GM12878 (cell line): ENCODE measurements around the gene KIF21A. TPM values are rescaled to one million over a fixed set of nuclear protein-coding genes. Genes with fewer than 3 reads are reported as not detected.

ENCODE experiments used
- ATAC-seq: fragments of 200-7000 bp; cut with Tn5 transposase; 3 replicates; pipeline ENCODE4 v1.9.1; 2020; ENCODE audit warnings: mild to moderate bottlenecking, moderate library complexity
- BruUV-seq: library from RNA; stranded (reverse); fragments of 400-500 nt; replicated peaks from 2 replicates; lab custom pipeline; 2021; lab: Mats Ljungman, UMichigan
- CTCF ChIA-PET: fragments of 300-600 bp; sonication (Branson Sonifier 250); formaldehyde crosslinking; extraction: SDS; loops from one replicate; lab custom pipeline; 2021; ENCODE audit warnings: inconsistent platforms; lab: Yijun Ruan, JAX
- POLR2A ChIA-PET: fragments of 350-600 bp; formaldehyde crosslinking; extraction: SDS; loops from one replicate; lab custom pipeline; 2021; ENCODE audit warnings: inconsistent platforms; lab: Charles Lee
- RAD21 ChIA-PET: fragments of 300-600 bp; sonication (Branson Sonifier 250); formaldehyde crosslinking; loops from one replicate; lab custom pipeline; 2023; ENCODE audit warnings: antibody characterized with exemption; ENCODE audit not compliant: unreplicated experiment; lab: Charles Lee
- SMC1A ChIA-PET: fragments of 300-600 bp; sonication (Branson Sonifier 250); formaldehyde crosslinking; loops from one replicate; lab custom pipeline; 2023; ENCODE audit not compliant: unreplicated experiment, uncharacterized antibody; lab: Charles Lee
- DNase-seq: peaks from one replicate; pipeline ENCODE4 v3.0.0-alpha.2; 2011; ENCODE audit warnings: low read depth, low spot score
- FAIRE-seq: peaks from 3 replicates; lab custom pipeline; 2011; peaks lifted over from hg19 to GRCh38; lab: Jason Lieb, UNC
- H2AFZ ChIP-seq: 2 replicates; pipeline ENCODE4 v1.6.0; 2011; ENCODE audit warnings: low read depth, low read length, control low read depth; ENCODE audit not compliant: control insufficient read depth
- H3K27ac ChIP-seq: 2 replicates; pipeline ENCODE4 v1.5.1; 2011; ENCODE audit warnings: control low read depth; ENCODE audit not compliant: control insufficient read depth, insufficient read depth
- H3K27me3 ChIP-seq, 2 experiments: replicated peaks in 1 of 2; 2 replicates each; pipeline versions ENCODE4 v1.6.0 to v1.6.1; 2011; ENCODE audit warnings: low read length in 1 of 2; ENCODE audit not compliant: control insufficient read depth in 2 of 2, insufficient read depth in 2 of 2
- H3K36me3 ChIP-seq, 2 experiments: 2 replicates each; pipeline ENCODE4 v1.5.1; 2011; ENCODE audit warnings: low read length in 1 of 2; ENCODE audit not compliant: control insufficient read depth in 2 of 2, insufficient read depth in 2 of 2
- H3K4me1 ChIP-seq: 2 replicates; pipeline ENCODE4 v1.6.1; 2011; ENCODE audit warnings: mild to moderate bottlenecking, low read length, moderate library complexity, mixed read lengths; ENCODE audit not compliant: control insufficient read depth, insufficient read depth
- H3K4me2 ChIP-seq: 2 replicates; pipeline ENCODE4 v1.6.0; 2011; ENCODE audit warnings: control low read depth; ENCODE audit not compliant: control insufficient read depth, insufficient read depth
- H3K4me3 ChIP-seq: fragments of 200-600 bp; sonication (generic); 2 replicates; pipeline ENCODE4 v1.5.1; 2016
- H3K79me2 ChIP-seq: 2 replicates; pipeline ENCODE4 v1.6.0; 2011; ENCODE audit warnings: low read length; ENCODE audit not compliant: control insufficient read depth, insufficient read depth
- H3K9ac ChIP-seq: 2 replicates; pipeline ENCODE4 v1.8.0; 2011; ENCODE audit warnings: low read length, control low read depth, mixed read lengths; ENCODE audit not compliant: control insufficient read depth, insufficient read depth
- H3K9me3 ChIP-seq: replicated peaks from 3 replicates; pipeline ENCODE4 v1.5.1; 2011; ENCODE audit warnings: mild to moderate bottlenecking, low read length; ENCODE audit not compliant: control insufficient read depth, insufficient read depth
- H4K20me1 ChIP-seq: 2 replicates; pipeline ENCODE4 v1.6.0; 2011; ENCODE audit not compliant: control insufficient read depth, insufficient read depth
- FOXM1 ChIP-seq: IDR thresholded peaks from 2 replicates; pipeline ENCODE4 v1.6.1; 2012; ENCODE audit warnings: low read depth, mild to moderate bottlenecking, inconsistent platforms, low read length, moderate library complexity
- MXI1 ChIP-seq: fragments of 150-350 bp; IDR thresholded peaks from 2 replicates; pipeline ENCODE4 v1.6.1; 2011; ENCODE audit warnings: low read depth, mild to moderate bottlenecking, inconsistent platforms, low read length, improper control_type of control experiment
- POLR2AphosphoS5 ChIP-seq: IDR thresholded peaks from 2 replicates; pipeline ENCODE4 v1.6.1; 2011; ENCODE audit warnings: mild to moderate bottlenecking, low read length, inconsistent platforms
- REST ChIP-seq: IDR thresholded peaks from 2 replicates; pipeline ENCODE4 v1.6.1; 2012; ENCODE audit warnings: mild to moderate bottlenecking, low read depth, low read length
- TARDBP ChIP-seq: IDR thresholded peaks from 2 replicates; pipeline ENCODE4 v1.6.1; 2016; ENCODE audit warnings: borderline replicate concordance
- WGBS: methylation state at CpG from one replicate; pipeline ENCODE4 v1.1.6; 2016; ENCODE audit warnings: low lambda C conversion rate; ENCODE audit not compliant: insufficient replicate concordance, insufficient coverage; ENCODE audit errors: missing lambda C conversion rate; 5-methylcytosine and 5-hydroxymethylcytosine counted together
- in situ Hi-C: fragments of 300-500 bp; cut with MboI; formaldehyde crosslinking; loops from 9 replicates; pipeline ENCODE4 v1.14.3; 2018; ENCODE audit warnings: mixed read lengths
- intact Hi-C: fragments of 100-400 bp; cut with micrococcal nuclease; formaldehyde crosslinking; loops from one replicate; pipeline ENCODE4 v1.14.2; 2022; ENCODE audit not compliant: unreplicated experiment
- polyA plus RNA-seq, 11 experiments: library from polyadenylated mRNA; depleted of rRNA in 4 of 11; unstranded in 6 of 11; stranded (reverse) in 5 of 11; fragments of >200 nt; fragmentation: Nextera tagmentation in 4 of 11; fragmentation: Illumina TruSeq in 1 of 11; extraction: Ambion mirVana in 4 of 11; extraction: Trizol in 1 of 11; gene quantifications; 1 replicate in 1 of 11; 2 replicates in 10 of 11; pipeline versions ENCODE4 v1.2.1 to v1.2.3, GENCODE V29; 2011 to 2016; ENCODE audit warnings: inconsistent platforms in 2 of 11, missing spikeins in 2 of 11, low read depth in 1 of 11
- total RNA-seq, 4 experiments: library from RNA; depleted of rRNA in 3 of 4; stranded (reverse); fragments of >200 nt in 3 of 4; fragmentation: Illumina TruSeq in 1 of 4; extraction: Trizol in 1 of 4; gene quantifications; 2 replicates each; pipeline versions ENCODE4 v1.2.1 to v1.2.3, GENCODE V29; 2013 to 2021

KIF21A gene
- total and polyA plus RNA-seq, 10 of the 15 experiments (the other 5 are each of a cell fraction or from before 2014, with no cell fraction given): 21.3 to 42.1 (median 24.5) TPM

GRCh38 chr12:39380090-39380489 is 62.8 kb downstream of the KIF21A start:
- Histone ChIP-seq H2AFZ (no peak overlapping the region), H3K27me3 (no peaks in the 10 kb centered on the region), H3K4me3 (no peak overlapping the region), H3K36me3 (no peaks in the 10 kb centered on the region), H3K27ac (no peak overlapping the region), H3K4me2 (no peak overlapping the region), H3K79me2 (no peaks in the 10 kb centered on the region), H3K9me3 (no peaks in the 10 kb centered on the region), H3K4me1 (no peaks in the 10 kb centered on the region), H4K20me1 (no peaks in the 10 kb centered on the region), H3K9ac (no peak overlapping the region)
- ChIA-PET RAD21 (no interaction called here), POLR2A (no interaction called here), SMC1A (no interaction called here), CTCF (no interaction called here)
- intact Hi-C loops: no loop called here
- DNase-seq (no peak), ATAC-seq (no peak), FAIRE-seq (no peak)
- BruUV-seq: no TSS peak
- 100% methylated on average over 10 of the region's 10 CpGs for WGBS
- in situ Hi-C loops: no loop called here
- TF ChIP-seq TARDBP: no peak
- TF ChIP-seq FOXM1: no peak
- no peak for TF ChIP-seq POLR2AphosphoS5
- TF ChIP-seq REST: no peak
- no peak for TF ChIP-seq MXI1
